BLaER1 (cell line): ENCODE data around the gene CCDC13.

Source experiments
- H3K27ac ChIP-seq: shearing (Covaris generic); formaldehyde crosslinking; 2 replicates; pipeline ENCODE4 v1.8.1; 2022
- H3K27me3 ChIP-seq: shearing (Covaris generic); formaldehyde crosslinking; 2 replicates; pipeline ENCODE4 v1.8.1; 2022
- H3K36me3 ChIP-seq: shearing (Covaris generic); formaldehyde crosslinking; 2 replicates; pipeline ENCODE4 v1.8.1; 2022
- H3K4me1 ChIP-seq: shearing (Covaris generic); formaldehyde crosslinking; 2 replicates; pipeline ENCODE4 v1.8.1; 2022
- H3K4me2 ChIP-seq: shearing (Covaris generic); formaldehyde crosslinking; 2 replicates; pipeline ENCODE4 v1.8.1; 2022
- H3K4me3 ChIP-seq: shearing (Covaris generic); formaldehyde crosslinking; 2 replicates; pipeline ENCODE4 v1.8.1; 2022
- H3K9ac ChIP-seq: shearing (Covaris generic); formaldehyde crosslinking; 2 replicates; pipeline ENCODE4 v1.8.1; 2022
- H3K9me3 ChIP-seq: shearing (Covaris generic); formaldehyde crosslinking; 2 replicates; pipeline ENCODE4 v1.8.1; 2022
- H4K20me1 ChIP-seq: shearing (Covaris generic); formaldehyde crosslinking; 2 replicates; pipeline ENCODE4 v1.8.1; 2022
- Cebpa-rat ChIP-seq: shearing (Covaris generic); IDR thresholded peaks from 2 replicates; pipeline ENCODE4 v1.8.1; 2022

Gene CCDC13

GRCh38 chr3:42730294-42730693, 42.8 kb downstream of the CCDC13 start:
- Histone ChIP-seq H3K9me3 (no peaks in the 10 kb centered on the region), H3K9ac (no peak overlapping the region), H3K36me3 (no peaks in the 10 kb centered on the region), H3K27me3 (no peaks in the 10 kb centered on the region), H3K27ac (no peak overlapping the region), H3K4me1 (no peaks in the 10 kb centered on the region), H3K4me3 (no peak overlapping the region), H3K4me2 (no peak overlapping the region), H4K20me1 (no peaks in the 10 kb centered on the region)
- TF ChIP-seq Cebpa-rat = no peak

DNA sequence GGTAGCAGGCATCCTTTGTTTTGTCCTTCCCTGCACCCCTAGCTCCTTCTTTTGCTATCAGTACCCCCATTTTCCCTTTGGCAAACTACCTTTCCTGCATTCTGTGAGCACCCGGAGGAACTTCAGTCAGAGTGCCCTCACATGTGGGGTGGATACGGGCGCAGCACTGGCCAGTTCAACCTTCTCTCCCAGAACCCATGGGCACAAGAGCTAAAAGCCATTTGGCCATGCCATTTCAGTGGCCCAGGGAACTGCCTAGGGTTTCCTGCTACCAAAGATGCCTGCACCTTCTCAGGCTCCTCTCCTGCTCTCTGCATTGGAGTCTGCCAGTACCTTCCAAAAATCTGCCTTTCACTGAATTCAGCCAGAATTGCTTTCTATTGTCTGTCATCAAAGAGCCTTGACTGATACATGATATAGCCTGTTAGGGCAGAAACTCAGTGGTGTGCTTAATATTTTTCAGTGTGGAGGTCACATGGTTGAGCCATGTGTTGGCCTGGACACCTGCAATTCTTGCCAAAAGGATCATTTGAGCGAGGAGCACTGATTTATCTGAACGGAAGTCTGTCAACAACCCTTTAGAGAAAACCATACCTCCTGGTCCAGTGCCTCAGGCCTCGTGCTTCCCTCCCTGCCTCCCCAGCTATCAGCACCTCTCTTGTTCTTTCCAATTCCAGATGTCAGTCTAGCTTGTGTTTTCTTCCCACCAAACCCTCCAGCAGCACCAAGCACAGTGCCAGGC, 43.5 kb downstream of the CCDC13 start:
- H3K4me1 ChIP-seq = no peaks in the 10 kb centered on the region
- no peak overlapping the region for H3K9ac ChIP-seq
- H3K36me3 ChIP-seq = no peaks in the 10 kb centered on the region
- no peaks in the 10 kb centered on the region for H4K20me1 ChIP-seq
- no peaks in the 10 kb centered on the region for H3K9me3 ChIP-seq
- H3K27ac ChIP-seq = no peak overlapping the region
- no peak overlapping the region for H3K4me2 ChIP-seq
- no peak overlapping the region for H3K4me3 ChIP-seq
- TF ChIP-seq Cebpa-rat = no peak
- no peaks in the 10 kb centered on the region for H3K27me3 ChIP-seq

DNA sequence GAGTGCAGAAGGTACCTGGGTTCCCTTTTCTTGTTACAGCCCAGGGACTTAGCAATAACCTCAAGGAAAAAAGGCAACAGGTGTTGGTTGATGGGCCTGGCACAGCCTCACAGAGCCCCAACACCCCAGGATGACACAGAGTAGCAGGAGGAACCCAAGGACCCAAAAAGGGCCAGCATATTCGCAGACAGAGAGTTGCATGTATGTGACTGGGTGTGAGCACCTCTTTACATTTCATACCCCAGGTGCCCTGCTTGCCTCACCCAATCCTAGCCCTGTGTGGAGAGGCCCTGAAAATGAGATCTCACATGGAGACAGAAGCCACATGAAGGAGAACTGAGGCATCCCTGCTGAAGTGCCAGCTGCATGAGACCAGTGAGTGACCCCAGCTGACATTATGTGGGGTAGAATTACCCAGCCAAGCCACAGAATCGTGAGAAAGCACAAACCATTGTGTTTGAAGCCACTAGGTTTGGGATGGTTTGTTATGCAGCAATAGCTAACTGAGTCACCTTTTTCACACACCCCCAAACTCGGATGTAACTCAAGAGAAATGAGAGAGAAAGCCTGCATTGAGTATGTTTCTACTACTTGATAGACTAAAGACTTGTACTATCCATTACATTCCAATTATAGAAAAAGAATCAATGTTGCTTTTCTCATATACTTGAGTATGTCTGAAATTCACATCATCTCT, 44.2 kb downstream of the CCDC13 start:
- no peak for TF ChIP-seq Cebpa-rat
- Histone ChIP-seq H3K27ac (no peak overlapping the region), H4K20me1 (no peaks in the 10 kb centered on the region), H3K36me3 (no peaks in the 10 kb centered on the region), H3K4me2 (no peak overlapping the region), H3K4me3 (no peak overlapping the region), H3K4me1 (no peaks in the 10 kb centered on the region), H3K9ac (no peak overlapping the region), H3K9me3 (no peaks in the 10 kb centered on the region), H3K27me3 (no peaks in the 10 kb centered on the region)

- Histone ChIP-seq H3K4me1 (no peaks in the 10 kb centered on the region), H3K4me3 (no peak overlapping the region), H3K36me3 (no peaks in the 10 kb centered on the region), H3K9ac (no peak overlapping the region), H3K9me3 (no peaks in the 10 kb centered on the region), H3K4me2 (no peak overlapping the region), H3K27me3 (no peaks in the 10 kb centered on the region), H3K27ac (no peak overlapping the region), H4K20me1 (no peaks in the 10 kb centered on the region)
- no peak for TF ChIP-seq Cebpa-rat
These were observed 45.0 kb downstream of the CCDC13 start for GRCh38 chr3:42728056-42728455.

DNA sequence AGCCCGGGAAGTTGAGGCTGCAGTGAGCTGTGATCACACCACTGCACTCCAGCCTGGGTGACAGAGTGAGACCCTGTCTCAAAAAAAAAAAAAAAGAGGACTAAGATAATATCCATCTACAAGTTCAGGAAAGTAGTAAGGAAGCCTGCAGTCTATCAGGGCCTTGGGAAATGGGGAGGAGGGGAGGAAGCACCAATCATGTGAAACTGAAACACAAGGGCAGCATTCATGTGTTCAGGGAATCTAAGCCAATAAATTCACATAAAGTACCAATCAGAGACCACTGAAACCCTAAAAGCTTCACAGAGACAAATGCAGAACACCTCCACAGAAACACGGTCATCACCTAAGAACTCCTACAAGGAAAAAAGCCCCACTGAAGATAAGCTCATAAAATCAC, 47.6 kb downstream of the CCDC13 start:
- Histone ChIP-seq H3K4me3 (no peak overlapping the region), H3K27me3 (no peaks in the 10 kb centered on the region), H3K9ac (no peak overlapping the region), H3K4me2 (no peak overlapping the region), H3K36me3 (no peaks in the 10 kb centered on the region), H3K4me1 (no peaks in the 10 kb centered on the region), H3K27ac (no peak overlapping the region), H4K20me1 (no peaks in the 10 kb centered on the region), H3K9me3 (no peaks in the 10 kb centered on the region)
- no peak for TF ChIP-seq Cebpa-rat

GRCh38 chr3:42723219-42723618, 49.8 kb downstream of the CCDC13 start:
- no peak overlapping the region for H3K27ac ChIP-seq

More at GRCh38 chr3:42723219-42723618, 49.8 kb downstream of the CCDC13 start:
- no peaks in the 10 kb centered on the region for H4K20me1 ChIP-seq
- no peak for TF ChIP-seq Cebpa-rat
- H3K4me1 ChIP-seq = no peaks in the 10 kb centered on the region
- no peaks in the 10 kb centered on the region for H3K27me3 ChIP-seq
- H3K4me3 ChIP-seq = no peak overlapping the region
- no peak overlapping the region for H3K4me2 ChIP-seq
- no peaks in the 10 kb centered on the region for H3K9me3 ChIP-seq
- H3K9ac ChIP-seq = no peak overlapping the region
- no peaks in the 10 kb centered on the region for H3K36me3 ChIP-seq
